Activated CD8-positive, alpha-beta T cell treated with anti-CD3 and anti-CD28 coated beads, Interleukin-2, amount 10 ng/mL, durations not matched to agents 7 days and 5 days (primary cell): Measurements from ENCODE around the gene GSTT4. TPM values are rescaled to one million over a fixed set of nuclear protein-coding genes. Genes with fewer than 3 reads are reported as not detected.

Source experiments
- total RNA-seq, 2 experiments: library from RNA; stranded (reverse); gene quantifications; one replicate each; pipeline ENCODE4 v1.2.3, GENCODE V29; 2021

Gene GSTT4
- total RNA-seq, 2 experiments from 2014 or later, result not detected

Other genes with a start within 250 kb of the GSTT4 start
- gene C22orf15, start 242.5 kb downstream of the GSTT4 start, total RNA-seq, result 1 to 10 TPM in 1 of 2 experiments, under 1 TPM in 1; 0.81 to 1.4 TPM
- gene CHCHD10, start 237.5 kb downstream of the GSTT4 start, total RNA-seq, result 100 to 1,000 TPM; 134 to 140 TPM
- under 1 TPM; 0.42 to 0.55 TPM for gene MMP11, start 232.6 kb downstream of the GSTT4 start, total RNA-seq
- gene SMARCB1, start 218.5 kb downstream of the GSTT4 start, total RNA-seq, result 100 to 1,000 TPM; 112 to 113 TPM
- gene DERL3, start 166.4 kb downstream of the GSTT4 start, total RNA-seq, result 1 to 10 TPM; 8.1 to 10.0 TPM
- 1 to 10 TPM; 6.7 to 7.9 TPM for gene SLC2A11, start 147.6 kb downstream of the GSTT4 start, total RNA-seq
- gene MIF, start 111.1 kb downstream of the GSTT4 start, total RNA-seq, result 1,000 to 10,000 TPM; 1,002 to 1,009 TPM
- not detected for gene GSTT2B, start 44.3 kb downstream of the GSTT4 start, total RNA-seq
- gene DDTL, start 38.6 kb downstream of the GSTT4 start, total RNA-seq, result not detected
- 100 to 1,000 TPM; 128 to 136 TPM for gene DDT, start 31.0 kb downstream of the GSTT4 start, total RNA-seq
- gene GSTT2, start 25.3 kb downstream of the GSTT4 start, total RNA-seq, result not detected
- gene CABIN1, start 5.9 kb upstream of the GSTT4 start, total RNA-seq, result 100 to 1,000 TPM; 147 to 159 TPM
- gene SUSD2, start 176.0 kb upstream of the GSTT4 start, total RNA-seq, result 1 to 10 TPM; 1.3 to 1.9 TPM
- under 1 TPM; 0.29 to 0.44 TPM for gene GGT5, start 239.6 kb upstream of the GSTT4 start, total RNA-seq